Prostate gland (tissue), 2 donors: ENCODE results near the gene PAPLN.

Source experiments
- POLR2A ChIP-seq: fragments of 450-650 bp; IDR thresholded peaks from one replicate; pipeline ENCODE4 v1.6.1; 2016; ENCODE audit warnings: antibody characterized with exemption, mild to moderate bottlenecking
- TF ChIP-seq, protein P1 (sequence below), 4 experiments: fragments of 200-600 bp in 2 of 4; fragments of 450-650 bp in 2 of 4; sonication (generic) in 2 of 4; IDR thresholded peaks; 1 replicate in 3 of 4; 2 replicates in 1 of 4; pipeline ENCODE4 v1.5.1; 2016 to 2019; ENCODE audit warnings: antibody characterized with exemption in 4 of 4, mild to moderate bottlenecking in 2 of 4, moderate library complexity in 2 of 4

DNA sequence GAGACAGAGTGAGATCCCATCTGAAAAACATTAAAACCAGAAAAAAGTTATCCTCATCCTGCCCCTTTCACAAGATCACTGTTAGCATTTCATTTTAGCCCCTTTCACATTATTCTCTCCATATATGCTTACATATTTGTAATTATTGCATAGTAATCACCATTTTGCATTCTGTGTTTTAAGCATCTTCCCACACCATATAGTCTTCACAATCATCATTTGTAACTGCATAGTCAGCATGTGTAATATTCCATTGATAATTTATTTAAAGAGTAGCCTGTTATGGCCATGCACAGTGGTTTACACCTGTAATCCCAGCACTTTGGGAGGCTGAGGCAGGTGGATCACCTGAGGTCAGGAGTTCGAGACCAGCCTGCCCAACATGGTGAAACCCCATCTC, 11.8 kb downstream of the PAPLN start:
- TF ChIP-seq, protein P1, sequence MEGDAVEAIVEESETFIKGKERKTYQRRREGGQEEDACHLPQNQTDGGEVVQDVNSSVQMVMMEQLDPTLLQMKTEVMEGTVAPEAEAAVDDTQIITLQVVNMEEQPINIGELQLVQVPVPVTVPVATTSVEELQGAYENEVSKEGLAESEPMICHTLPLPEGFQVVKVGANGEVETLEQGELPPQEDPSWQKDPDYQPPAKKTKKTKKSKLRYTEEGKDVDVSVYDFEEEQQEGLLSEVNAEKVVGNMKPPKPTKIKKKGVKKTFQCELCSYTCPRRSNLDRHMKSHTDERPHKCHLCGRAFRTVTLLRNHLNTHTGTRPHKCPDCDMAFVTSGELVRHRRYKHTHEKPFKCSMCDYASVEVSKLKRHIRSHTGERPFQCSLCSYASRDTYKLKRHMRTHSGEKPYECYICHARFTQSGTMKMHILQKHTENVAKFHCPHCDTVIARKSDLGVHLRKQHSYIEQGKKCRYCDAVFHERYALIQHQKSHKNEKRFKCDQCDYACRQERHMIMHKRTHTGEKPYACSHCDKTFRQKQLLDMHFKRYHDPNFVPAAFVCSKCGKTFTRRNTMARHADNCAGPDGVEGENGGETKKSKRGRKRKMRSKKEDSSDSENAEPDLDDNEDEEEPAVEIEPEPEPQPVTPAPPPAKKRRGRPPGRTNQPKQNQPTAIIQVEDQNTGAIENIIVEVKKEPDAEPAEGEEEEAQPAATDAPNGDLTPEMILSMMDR (IDR thresholded peaks at IDR 0.05) = no peak
- no peak for TF ChIP-seq POLR2A
